Transverse colon (tissue), 4 donors: ENCODE data around the gene IQSEC3.

Experiments used
- EP300 ChIP-seq: sonication (generic); formaldehyde crosslinking; IDR thresholded peaks from one replicate; pipeline ENCODE4 v1.6.1; 2017; ENCODE audit warnings: antibody characterized with exemption, low read depth
- POLR2AphosphoS5 ChIP-seq, 3 donors: sonication (generic); formaldehyde crosslinking; IDR thresholded peaks; one replicate each; pipeline ENCODE4 v1.6.1; 2016; ENCODE audit warnings: antibody characterized with exemption in 3 of 3
- TF ChIP-seq, protein P1 (sequence below), 5 experiments: fragments of 200-600 bp in 3 of 5; fragments of 450-650 bp in 2 of 5; sonication (generic) in 3 of 5; IDR thresholded peaks; 1 replicate in 2 of 5; 2 replicates in 3 of 5; pipeline ENCODE4 v1.5.1; 2016 to 2017; ENCODE audit warnings: antibody characterized with exemption in 5 of 5, inconsistent platforms in 3 of 5, mild to moderate bottlenecking in 2 of 5, moderate library complexity in 1 of 5

DNA sequence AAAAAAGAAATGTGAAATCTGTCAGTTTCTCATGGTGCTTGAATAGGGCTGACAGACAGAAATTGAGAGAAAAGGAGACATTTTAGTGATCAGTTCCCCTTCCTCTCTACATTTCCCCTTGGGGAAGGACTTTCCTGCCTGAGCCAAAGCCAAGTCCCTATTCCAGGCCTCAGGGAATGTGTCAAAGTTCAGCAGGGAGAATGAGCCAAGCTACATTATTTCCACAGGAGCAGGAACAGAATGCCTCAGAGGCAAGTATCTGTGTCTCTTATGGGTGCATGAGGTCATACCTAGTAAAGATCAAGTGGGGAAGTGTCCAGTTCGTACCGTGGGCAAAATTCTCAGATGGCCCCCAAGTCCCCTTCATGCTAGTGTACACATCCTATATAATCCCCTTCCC, 68.6 kb downstream of the IQSEC3 start:
- TF ChIP-seq POLR2AphosphoS5 (IDR thresholded peaks at IDR 0.05), result no peak
- TF ChIP-seq, protein P1, sequence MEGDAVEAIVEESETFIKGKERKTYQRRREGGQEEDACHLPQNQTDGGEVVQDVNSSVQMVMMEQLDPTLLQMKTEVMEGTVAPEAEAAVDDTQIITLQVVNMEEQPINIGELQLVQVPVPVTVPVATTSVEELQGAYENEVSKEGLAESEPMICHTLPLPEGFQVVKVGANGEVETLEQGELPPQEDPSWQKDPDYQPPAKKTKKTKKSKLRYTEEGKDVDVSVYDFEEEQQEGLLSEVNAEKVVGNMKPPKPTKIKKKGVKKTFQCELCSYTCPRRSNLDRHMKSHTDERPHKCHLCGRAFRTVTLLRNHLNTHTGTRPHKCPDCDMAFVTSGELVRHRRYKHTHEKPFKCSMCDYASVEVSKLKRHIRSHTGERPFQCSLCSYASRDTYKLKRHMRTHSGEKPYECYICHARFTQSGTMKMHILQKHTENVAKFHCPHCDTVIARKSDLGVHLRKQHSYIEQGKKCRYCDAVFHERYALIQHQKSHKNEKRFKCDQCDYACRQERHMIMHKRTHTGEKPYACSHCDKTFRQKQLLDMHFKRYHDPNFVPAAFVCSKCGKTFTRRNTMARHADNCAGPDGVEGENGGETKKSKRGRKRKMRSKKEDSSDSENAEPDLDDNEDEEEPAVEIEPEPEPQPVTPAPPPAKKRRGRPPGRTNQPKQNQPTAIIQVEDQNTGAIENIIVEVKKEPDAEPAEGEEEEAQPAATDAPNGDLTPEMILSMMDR (IDR thresholded peaks at IDR 0.05), result no peak
- no peak for TF ChIP-seq EP300
